PC-3 (cell line): ENCODE data around the gene LTBR. TPM values are rescaled to one million over a fixed set of nuclear protein-coding genes. Genes with fewer than 3 reads are reported as not detected.

Source experiments
- ATAC-seq: fragments of 200-7000 bp; cut with Tn5 transposase; 2 replicates; pipeline ENCODE4 v1.9.1; 2020; ENCODE audit warnings: mild to moderate bottlenecking, moderate library complexity
- BruUV-seq: library from RNA; stranded (reverse); fragments of 400-500 nt; replicated peaks from 2 replicates; lab custom pipeline; 2021; lab: Mats Ljungman, UMichigan
- CTCF ChIA-PET: fragments of 300-600 bp; sonication (Branson Sonifier 250); formaldehyde crosslinking; loops from one replicate; lab custom pipeline; 2022; ENCODE audit warnings: antibody characterized with exemption; lab: Charles Lee
- POLR2A ChIA-PET: fragments of 300-600 bp; sonication (Branson Sonifier 250); formaldehyde crosslinking; loops from one replicate; lab custom pipeline; 2022; ENCODE audit warnings: antibody characterized with exemption; ENCODE audit not compliant: unreplicated experiment; lab: Charles Lee
- DNase-seq: peaks from one replicate; pipeline ENCODE4 v3.0.0-alpha.2; 2015
- H2AFZ ChIP-seq: fragments of 300-600 bp; sonication (generic); 2 replicates; pipeline ENCODE4 v1.6.0; 2016; ENCODE audit warnings: antibody characterized with exemption, low read length
- H3F3A ChIP-seq: fragments of 300-600 bp; sonication (generic); one replicate; pipeline ENCODE4 v1.6.0; 2017; ENCODE audit warnings: antibody characterized with exemption, low read length, control low read depth, mild to moderate bottlenecking; ENCODE audit not compliant: unreplicated experiment
- H3K27ac ChIP-seq: fragments of 300-600 bp; sonication (generic); 2 replicates; pipeline ENCODE4 v1.5.1; 2016; ENCODE audit warnings: mild to moderate bottlenecking, low read length
- H3K27me3 ChIP-seq: fragments of 300-600 bp; sonication (generic); 2 replicates; pipeline ENCODE4 v1.6.1; 2016; ENCODE audit warnings: low read length, mixed read lengths
- H3K36me3 ChIP-seq: fragments of 300-600 bp; sonication (generic); 2 replicates; pipeline ENCODE4 v1.6.1; 2016; ENCODE audit warnings: low read depth, mixed run types, low read length, mixed read lengths
- H3K4me1 ChIP-seq: fragments of 300-600 bp; sonication (generic); 2 replicates; pipeline ENCODE4 v1.5.1; 2016; ENCODE audit warnings: low read length; ENCODE audit not compliant: insufficient read depth
- H3K4me2 ChIP-seq: fragments of 300-600 bp; sonication (generic); 2 replicates; pipeline ENCODE4 v1.6.0; 2016; ENCODE audit warnings: low read length
- H3K4me3 ChIP-seq: fragments of 300-600 bp; sonication (generic); 2 replicates; pipeline ENCODE4 v1.5.1; 2016; ENCODE audit warnings: mild to moderate bottlenecking, low read length, mixed read lengths
- H3K79me2 ChIP-seq: fragments of 300-600 bp; sonication (generic); 2 replicates; pipeline ENCODE4 v1.6.1; 2017; ENCODE audit warnings: low read length, mixed read lengths
- H3K9ac ChIP-seq: fragments of 300-600 bp; sonication (generic); 2 replicates; pipeline ENCODE4 v1.6.0; 2016; ENCODE audit warnings: mild to moderate bottlenecking, low read length
- H3K9me2 ChIP-seq: fragments of 300-600 bp; sonication (generic); replicated peaks from 2 replicates; pipeline ENCODE4 v1.6.1; 2016; ENCODE audit warnings: mixed run types, low read length, mixed read lengths
- H3K9me3 ChIP-seq: fragments of 300-600 bp; sonication (generic); 2 replicates; pipeline ENCODE4 v1.6.1; 2016; ENCODE audit warnings: low read length, mixed read lengths
- H4K20me1 ChIP-seq: fragments of 300-600 bp; sonication (generic); 2 replicates; pipeline ENCODE4 v1.6.1; 2016; ENCODE audit warnings: low read length, mixed read lengths
- CTCF ChIP-seq: fragments of 300-600 bp; sonication (generic); conservative IDR thresholded peaks from 2 replicates; pipeline ENCODE4 v1.5.1; 2017; ENCODE audit warnings: antibody characterized with exemption, low read depth, mild to moderate bottlenecking, low read length
- EZH2 ChIP-seq: fragments of 300-600 bp; sonication (generic); IDR thresholded peaks from one replicate; pipeline ENCODE4 v1.6.1; 2017; ENCODE audit warnings: antibody characterized with exemption, mild to moderate bottlenecking, low read length; ENCODE audit not compliant: unreplicated experiment
- EZH2phosphoT487 ChIP-seq: fragments of 300-600 bp; sonication (generic); IDR thresholded peaks from 2 replicates; pipeline ENCODE4 v1.6.1; 2018; ENCODE audit warnings: mild to moderate bottlenecking, antibody characterized with exemption, low read length, borderline replicate concordance
- intact Hi-C: fragments of 100-400 bp; cut with micrococcal nuclease; formaldehyde crosslinking; loops from 2 replicates; pipeline ENCODE4 v1.9.0; 2023
- total RNA-seq: library from RNA; depleted of rRNA; stranded (reverse); fragments of >200 nt; gene quantifications from 2 replicates; pipeline ENCODE4 v1.2.3, GENCODE V29; 2014

The LTBR gene
- total RNA-seq, 1 experiment from 2014 or later: 163 TPM

GRCh38 chr12:6363330-6364043 is 20.5 kb upstream of the LTBR start:
- Histone ChIP-seq H3K4me2 (peak overlapping the region; percentile 94), H3K36me3 (no peaks in the 10 kb centered on the region), H4K20me1 (no peaks in the 10 kb centered on the region), H3K9ac (peak overlapping the region; percentile 91), H3K4me3 (peak overlapping the region; percentile 77), H3K4me1 (peaks cover 51% of the 10 kb centered on the region), H3K27me3 (no peaks in the 10 kb centered on the region), H3K9me2 (no peaks in the 10 kb centered on the region), H3F3A (peaks cover 6% of the 10 kb centered on the region), H3K79me2 (peaks cover 5% of the 10 kb centered on the region; the same call in 1 of the 2 replicates), H2AFZ (peak overlapping the region; percentile 64), H3K9me3 (no peaks in the 10 kb centered on the region), H3K27ac (peak overlapping the region; percentile 93)
- POLR2A ChIA-PET: interaction anchor here (0.6 to 1.3 kb wide), 5 partner anchors 9 to 28 kb away, joined by 4 to 10 read pairs (median 7); partner anchors contain the start of gene SCNN1A
- TF ChIP-seq CTCF (peak; percentile 20; the same call in 1 of the 2 replicates), EZH2phosphoT487 (no peak), EZH2 (no peak)
- intact Hi-C loops: loop anchor here (1.0 kb wide), 1 partner anchor 8 kb away; no protein-coding TSS in a partner anchor
- DNase-seq (peak; percentile 84), ATAC-seq (peak; percentile 52)
- CTCF ChIA-PET: interaction anchor here (0.8 to 1.8 kb wide), 4 partner anchors 24 to 103 kb away, joined by 3 to 9 read pairs (median 6); no protein-coding TSS in a partner anchor
- TSS peak; percentile 64 for BruUV-seq

DNA sequence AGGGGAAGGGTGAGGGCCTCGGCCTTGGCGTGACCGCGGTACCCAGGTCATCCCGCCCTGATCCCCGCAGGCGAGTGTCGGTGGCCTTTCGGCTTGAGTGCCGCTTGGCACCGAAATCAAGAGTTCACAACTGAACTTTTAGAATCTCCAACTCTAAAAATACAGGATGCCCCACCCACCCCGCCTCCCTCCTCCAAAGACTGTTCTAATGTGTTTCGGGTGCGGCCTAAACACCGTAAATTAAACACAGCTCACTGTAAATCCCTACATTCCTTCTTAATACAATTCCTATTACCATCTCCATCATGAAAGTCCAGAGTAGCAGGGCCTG is 20.0 kb upstream of the LTBR start:
- ATAC-seq (peak; percentile 12), DNase-seq (peak; percentile 19)
- peak overlapping the region; percentile 64 for H2AFZ ChIP-seq
- ChIA-PET POLR2A (interaction anchor here (1.1 kb wide), 1 partner anchor 9 kb away, joined by 4 read pairs; no protein-coding TSS in a partner anchor), CTCF (interaction anchor here (0.6 to 1.8 kb wide), 2 partner anchors 28 to 297 kb away, joined by 3 to 9 read pairs; no protein-coding TSS in a partner anchor)
- H3K4me1 ChIP-seq: peaks cover 56% of the 10 kb centered on the region
- no peaks in the 10 kb centered on the region for H3K36me3 ChIP-seq
- no peak for TF ChIP-seq EZH2phosphoT487
- TF ChIP-seq EZH2: no peak
- no peak for TF ChIP-seq CTCF
- H3F3A ChIP-seq: peaks cover 6% of the 10 kb centered on the region
- no peaks in the 10 kb centered on the region for H3K9me2 ChIP-seq
- intact Hi-C loops: no loop called here
- H3K4me2 ChIP-seq: peak overlapping the region; percentile 94
- peaks cover 5% of the 10 kb centered on the region; the same call in 1 of the 2 replicates for H3K79me2 ChIP-seq
- H3K4me3 ChIP-seq: peak overlapping the region; percentile 77
- no peaks in the 10 kb centered on the region for H4K20me1 ChIP-seq
- H3K27me3 ChIP-seq: no peaks in the 10 kb centered on the region
- no peaks in the 10 kb centered on the region for H3K9me3 ChIP-seq
- H3K9ac ChIP-seq: peak overlapping the region; percentile 91
- H3K27ac ChIP-seq: peak overlapping the region; percentile 93
- BruUV-seq: TSS peak; percentile 66
